Kidney (tissue), 14 donors: ENCODE measurements around the gene SLC10A2. TPM values are rescaled to one million over a fixed set of nuclear protein-coding genes. Genes with fewer than 3 reads are reported as not detected.

Source experiments
- DNase-seq, 5 donors: peaks; one replicate each; pipeline ENCODE4 v3.0.0-alpha.2; 2013 to 2020
- FAIRE-seq: peaks from 2 replicates; lab custom pipeline; 2012; peaks lifted over from hg19 to GRCh38; lab: Jason Lieb, UNC
- H3K27ac ChIP-seq, 2 donors: one replicate each; pipeline ENCODE4 v1.7.0; 2013; ENCODE audit warnings: low read depth in 2 of 2, low read length in 2 of 2, inconsistent platforms in 1 of 2
- H3K27me3 ChIP-seq: one replicate; pipeline ENCODE4 v1.7.1; 2013; ENCODE audit warnings: low read length, inconsistent platforms; ENCODE audit not compliant: control insufficient read depth, insufficient read depth
- H3K36me3 ChIP-seq, 3 donors: one replicate each; pipeline versions ENCODE4 v1.7.0 to v1.7.1; 2013; ENCODE audit warnings: low read length in 3 of 3, control low read depth in 1 of 3, inconsistent platforms in 1 of 3; ENCODE audit not compliant: insufficient read depth in 3 of 3, control insufficient read depth in 2 of 3
- H3K4me1 ChIP-seq, 3 donors: one replicate each; pipeline versions ENCODE4 v1.7.0 to v1.7.1; 2013; ENCODE audit warnings: low read length in 3 of 3, inconsistent platforms in 1 of 3, low read depth in 1 of 3; ENCODE audit not compliant: control insufficient read depth in 2 of 3, insufficient read depth in 2 of 3
- H3K4me3 ChIP-seq, 3 donors: one replicate each; pipeline versions ENCODE4 v1.7.0 to v1.8.1; 2013; ENCODE audit warnings: low read length in 3 of 3, control low read depth in 1 of 3, inconsistent platforms in 1 of 3
- H3K9ac ChIP-seq, 3 donors: one replicate each; pipeline versions ENCODE4 v1.7.0 to v1.7.1; 2013; ENCODE audit warnings: low read length in 3 of 3, control low read depth in 1 of 3, inconsistent platforms in 1 of 3
- H3K9me3 ChIP-seq, 3 donors: one replicate each; pipeline versions ENCODE4 v1.7.0 to v1.7.1; 2013; ENCODE audit warnings: low read length in 3 of 3, control low read depth in 1 of 3, inconsistent platforms in 1 of 3; ENCODE audit not compliant: control insufficient read depth in 2 of 3, insufficient read depth in 1 of 3
- CTCF ChIP-seq: IDR thresholded peaks from 3 replicates; pipeline ENCODE4 v1.5.1; 2012; ENCODE audit warnings: mild to moderate bottlenecking, moderate library complexity, borderline replicate concordance; ENCODE audit not compliant: insufficient read depth; ENCODE audit errors: extremely low read depth
- intact Hi-C: fragments of 100-400 bp; cut with DNase I; formaldehyde crosslinking; loops from one replicate; pipeline ENCODE4 v1.11.1; 2022
- polyA plus RNA-seq: library from polyadenylated mRNA; stranded (reverse); fragments of 350-450 nt; fragmentation: Illumina TruSeq; extraction: RNeasy Lipid Tissue Mini Kit (QIAGEN cat#74804); gene quantifications from one replicate; pipeline ENCODE4 v1.2.3, GENCODE V29; 2014; ENCODE audit warnings: low read depth, low replicate concordance; ENCODE audit not compliant: insufficient read depth
- total RNA-seq: library from RNA; stranded (reverse); fragmentation: NEBNext Ultra II Directional; extraction: Animal tissue kit (Norgen Biotek cat#: 25700); gene quantifications from one replicate; pipeline ENCODE4 v1.2.1, GENCODE V29; 2021
- donor health status: control.
- donor health status: control.
- donor health status: control.
- donor health status: control.
- donor health status: control.
- donor health status: DM: yes; HTN: yes; CAD: no.
- donor health status: Normal renal cell carcinoma (clear cell type).

SLC10A2 gene
- total and polyA plus RNA-seq, 2 donors from 2014 or later: 0.19 to 4.5 TPM

GRCh38 chr13:102999499-102999898, 66.7 kb downstream of the SLC10A2 start:
- no peak for TF ChIP-seq CTCF
- Histone ChIP-seq H3K4me3 (no peak overlapping the region), H3K9ac (no peak overlapping the region), H3K27me3 (no peaks in the 10 kb centered on the region), H3K27ac (no peak overlapping the region), H3K9me3 (no peaks in the 10 kb centered on the region), H3K36me3 (no peaks in the 10 kb centered on the region), H3K4me1 (no peaks in the 10 kb centered on the region)
- DNase-seq: no peak
- intact Hi-C loops: no loop called here
- FAIRE-seq: no peak

Other genes starting within 250 kb of the SLC10A2 start
- 56.0 TPM for gene ERCC5, start 220.4 kb downstream of the SLC10A2 start, total RNA-seq
- 37.4 TPM for gene ERCC5, start 220.4 kb downstream of the SLC10A2 start, polyA plus RNA-seq